ENCODE measurements around the gene PPFIBP1. TPM values are rescaled to one million over a fixed set of nuclear protein-coding genes. Genes with fewer than 3 reads are reported as not detected.

Gene PPFIBP1
- total and polyA plus RNA-seq, 2 donors (not counting 1 experiment from before 2014, with no cell fraction given) = 3.3 to 15.0 TPM

- POLR2A ChIA-PET = no interaction called here
- Mint-ChIP-seq H3K27me3 (peaks cover 2% of the 10 kb centered on the region), H3K4me3 (no peak overlapping the region), H3K9me3 (ENCODE audit: insufficient read depth) (no peaks in the 10 kb centered on the region), H3K27ac (no peak overlapping the region), H3K4me1 (no peaks in the 10 kb centered on the region)
- Histone ChIP-seq H3K36me3 (replicated peaks in 1 of 2; ENCODE audit: control extremely low read depth in 1 of 2, control insufficient read depth in 1 of 2, extremely low read depth in 1 of 2, insufficient read depth in 2 of 2, low read length in 1 of 2) (peaks cover 3 to 5% of the 10 kb centered on the region in 2 experiments), H3K79me2 (ENCODE audit: control insufficient read depth, insufficient read depth, low read length) (no peaks in the 10 kb centered on the region), H3K4me3 (ENCODE audit: control extremely low read depth in 1 of 5, extremely low read depth in 1 of 5, insufficient read depth in 1 of 5, low read depth in 2 of 5, low read length in 4 of 5) (no peak overlapping the region), H2AFZ (ENCODE audit: insufficient read depth, low read depth, low read length, poor library complexity, severe bottlenecking) (no peak overlapping the region), H3K9me3 (ENCODE audit: control extremely low read depth in 1 of 3, control insufficient read depth in 2 of 3, insufficient read depth in 1 of 3, low read length in 2 of 3) (no peaks in the 10 kb centered on the region), H4K20me1 (ENCODE audit: control insufficient read depth, insufficient read depth, low read length, poor library complexity, severe bottlenecking) (no peaks in the 10 kb centered on the region), H3K27ac (ENCODE audit: low read length in 2 of 2) (no peak overlapping the region), H3K9ac (ENCODE audit: low read length) (no peak overlapping the region), H3K27me3 (replicated peaks in 1 of 4; ENCODE audit: control extremely low read depth in 1 of 4, control insufficient read depth in 3 of 4, insufficient read depth in 4 of 4, low read length in 3 of 4) (no peaks in the 10 kb centered on the region), H3K4me1 (ENCODE audit: control insufficient read depth in 2 of 2, insufficient read depth in 2 of 2, low read length in 2 of 2) (no peaks in the 10 kb centered on the region), H3K4me2 (replicated peaks; ENCODE audit: low read depth, low read length, poor library complexity, severe bottlenecking) (no peak overlapping the region)
- ATAC-seq (ENCODE audit: low read depth) (no peak), DNase-seq (no peak)
- intact Hi-C loops (cut with micrococcal nuclease) = no loop called here
- CTCF ChIA-PET = no interaction called here
- WGBS (ENCODE audit: insufficient coverage) = 82% methylated on average over 2 of the region's 3 CpGs
- TF ChIP-seq CTCF (IDR thresholded peaks at IDR 0.05) = no peak
- no peak for TF ChIP-seq EZH2 (IDR thresholded peaks at IDR 0.05; ENCODE audit: borderline replicate concordance, insufficient read depth, low read depth, low read length, poor library complexity, severe bottlenecking)
These were observed 164.7 kb downstream of the PPFIBP1 start for GRCh38 chr12:27688671-27689070.

- Mint-ChIP-seq H3K27ac (no peak overlapping the region), H3K4me3 (no peak overlapping the region), H3K27me3 (peaks cover 2% of the 10 kb centered on the region), H3K9me3 (ENCODE audit: insufficient read depth) (no peaks in the 10 kb centered on the region), H3K4me1 (no peaks in the 10 kb centered on the region)
- H3K4me3 ChIP-seq (ENCODE audit: control extremely low read depth in 1 of 5, extremely low read depth in 1 of 5, insufficient read depth in 1 of 5, low read depth in 2 of 5, low read length in 4 of 5) = no peak overlapping the region
- TF ChIP-seq CTCF (IDR thresholded peaks at IDR 0.05) (no peak), EZH2 (IDR thresholded peaks at IDR 0.05; ENCODE audit: borderline replicate concordance, insufficient read depth, low read depth, low read length, poor library complexity, severe bottlenecking) (no peak)
- DNase-seq = no peak
- WGBS (ENCODE audit: insufficient coverage) = 89% methylated on average over 8 of the region's 13 CpGs
- H3K9me3 ChIP-seq (ENCODE audit: control extremely low read depth in 1 of 3, control insufficient read depth in 2 of 3, insufficient read depth in 1 of 3, low read length in 2 of 3) = no peaks in the 10 kb centered on the region
- H3K4me1 ChIP-seq (ENCODE audit: control insufficient read depth in 2 of 2, insufficient read depth in 2 of 2, low read length in 2 of 2) = no peaks in the 10 kb centered on the region
- no peak overlapping the region for H3K9ac ChIP-seq (ENCODE audit: low read length)
- no peak overlapping the region for H2AFZ ChIP-seq (ENCODE audit: insufficient read depth, low read depth, low read length, poor library complexity, severe bottlenecking)
- H3K79me2 ChIP-seq (ENCODE audit: control insufficient read depth, insufficient read depth, low read length) = no peaks in the 10 kb centered on the region
- no peak overlapping the region for H3K4me2 ChIP-seq (replicated peaks; ENCODE audit: low read depth, low read length, poor library complexity, severe bottlenecking)
- ATAC-seq (ENCODE audit: low read depth) = no peak
- H4K20me1 ChIP-seq (ENCODE audit: control insufficient read depth, insufficient read depth, low read length, poor library complexity, severe bottlenecking) = no peaks in the 10 kb centered on the region
- H3K36me3 ChIP-seq (replicated peaks in 1 of 2; ENCODE audit: control extremely low read depth in 1 of 2, control insufficient read depth in 1 of 2, extremely low read depth in 1 of 2, insufficient read depth in 2 of 2, low read length in 1 of 2) = peaks cover 3 to 5% of the 10 kb centered on the region in 2 experiments
- no peak overlapping the region for H3K27ac ChIP-seq (ENCODE audit: low read length in 2 of 2)
- intact Hi-C loops (cut with micrococcal nuclease) = no loop called here
- POLR2A ChIA-PET = no interaction called here
- no peaks in the 10 kb centered on the region for H3K27me3 ChIP-seq (replicated peaks in 1 of 4; ENCODE audit: control extremely low read depth in 1 of 4, control insufficient read depth in 3 of 4, insufficient read depth in 4 of 4, low read length in 3 of 4)
- CTCF ChIA-PET = interaction anchor here (0.9 kb wide), 1 partner anchor 15 kb away, joined by 4 read pairs; no protein-coding TSS in a partner anchor
These were observed 165.7 kb downstream of the PPFIBP1 start for GRCh38 chr12:27689558-27690180.
